ENCODE measurements around the gene GNG7.
"Not testable (repeated sequence)": the region's sequence is repeated elsewhere in the genome, so short reads cannot be mapped to it uniquely, and the experiment has no call there.

GRCh38 chr19:2469915-2470200 lies 232.6 kb downstream of the GNG7 start:
- TF ChIP-seq, protein P1, sequence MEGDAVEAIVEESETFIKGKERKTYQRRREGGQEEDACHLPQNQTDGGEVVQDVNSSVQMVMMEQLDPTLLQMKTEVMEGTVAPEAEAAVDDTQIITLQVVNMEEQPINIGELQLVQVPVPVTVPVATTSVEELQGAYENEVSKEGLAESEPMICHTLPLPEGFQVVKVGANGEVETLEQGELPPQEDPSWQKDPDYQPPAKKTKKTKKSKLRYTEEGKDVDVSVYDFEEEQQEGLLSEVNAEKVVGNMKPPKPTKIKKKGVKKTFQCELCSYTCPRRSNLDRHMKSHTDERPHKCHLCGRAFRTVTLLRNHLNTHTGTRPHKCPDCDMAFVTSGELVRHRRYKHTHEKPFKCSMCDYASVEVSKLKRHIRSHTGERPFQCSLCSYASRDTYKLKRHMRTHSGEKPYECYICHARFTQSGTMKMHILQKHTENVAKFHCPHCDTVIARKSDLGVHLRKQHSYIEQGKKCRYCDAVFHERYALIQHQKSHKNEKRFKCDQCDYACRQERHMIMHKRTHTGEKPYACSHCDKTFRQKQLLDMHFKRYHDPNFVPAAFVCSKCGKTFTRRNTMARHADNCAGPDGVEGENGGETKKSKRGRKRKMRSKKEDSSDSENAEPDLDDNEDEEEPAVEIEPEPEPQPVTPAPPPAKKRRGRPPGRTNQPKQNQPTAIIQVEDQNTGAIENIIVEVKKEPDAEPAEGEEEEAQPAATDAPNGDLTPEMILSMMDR (optimal IDR thresholded peaks at IDR 0.05 in 1 of 3, IDR thresholded peaks at IDR 0.05 in 1 of 3, conservative IDR thresholded peaks at IDR 0.05 in 1 of 3; ENCODE audit: extremely low read depth in 1 of 3, insufficient read depth in 2 of 3, low read length in 3 of 3) = not testable (repeated sequence)
- TF ChIP-seq EZH2 (IDR thresholded peaks at IDR 0.05; ENCODE audit: low read length) = not testable (repeated sequence)
